HCT116 (cell line): Measurements from ENCODE around the gene SOX15.

ENCODE experiments used
- EZH2 ChIP-seq: fragments of 200-600 bp; sonication (generic); IDR thresholded peaks from 2 replicates; pipeline ENCODE4 v1.6.1; 2017; ENCODE audit warnings: antibody characterized with exemption, mixed run types
- EZH2phosphoT487 ChIP-seq: fragments of 200-600 bp; IDR thresholded peaks from 2 replicates; pipeline ENCODE4 v1.6.1; 2018; ENCODE audit warnings: antibody characterized with exemption, borderline replicate concordance
- SIN3A ChIP-seq: IDR thresholded peaks from 2 replicates; pipeline ENCODE4 v1.6.1; 2012; ENCODE audit warnings: low read depth
- SP1 ChIP-seq: IDR thresholded peaks from 2 replicates; pipeline ENCODE4 v1.6.1; 2012; ENCODE audit warnings: low read depth
- YY1 ChIP-seq: IDR thresholded peaks from 2 replicates; pipeline ENCODE4 v1.6.1; 2011; ENCODE audit warnings: low read length, low read depth, moderate library complexity, mild to moderate bottlenecking; ENCODE audit not compliant: insufficient replicate concordance; ENCODE audit errors: extremely low read depth

- TF ChIP-seq EZH2phosphoT487, result no peak
- no peak for TF ChIP-seq YY1
- TF ChIP-seq EZH2, result no peak
- TF ChIP-seq SIN3A, result no peak
- no peak for TF ChIP-seq SP1
Measured at GRCh38 chr17:7610641-7611040, 20.7 kb upstream of the SOX15 start.
